Dedifferentiated amniotic fluid mesenchymal stem cell (primary cell): ENCODE data around the gene OSMR.

Experiments
- DNase-seq: peaks from one replicate; pipeline ENCODE4 v3.0.0-alpha.2; 2016; ENCODE audit errors: extremely low spot score

The OSMR gene

GRCh38 chr5:38871790-38872551 lies 26.2 kb downstream of the OSMR start:
- DNase-seq, result peak; percentile 93

GRCh38 chr5:38872826-38873225 lies 27.0 kb downstream of the OSMR start:
- no peak for DNase-seq

- no peak for DNase-seq
Measured at GRCh38 chr5:38874948-38875456, 29.2 kb downstream of the OSMR start.

GRCh38 chr5:38878391-38879077 lies 32.7 kb downstream of the OSMR start:
- no peak for DNase-seq

- DNase-seq, result no peak
Measured at GRCh38 chr5:38879078-38879460, 33.3 kb downstream of the OSMR start.

GRCh38 chr5:38883842-38884241 lies 38.0 kb downstream of the OSMR start:
- no peak for DNase-seq

GRCh38 chr5:38885208-38885607 lies 39.4 kb downstream of the OSMR start:
- DNase-seq, result no peak

- DNase-seq, result no peak
Measured at GRCh38 chr5:38888041-38888440, 42.2 kb downstream of the OSMR start.

GRCh38 chr5:38889424-38889823 lies 43.6 kb downstream of the OSMR start:
- DNase-seq, result no peak

GRCh38 chr5:38891563-38891962 lies 45.8 kb downstream of the OSMR start:
- DNase-seq, result no peak

GRCh38 chr5:38892363-38892762 lies 46.6 kb downstream of the OSMR start:
- no peak for DNase-seq

- no peak for DNase-seq
Measured at GRCh38 chr5:38896760-38897159, 50.9 kb downstream of the OSMR start.

GRCh38 chr5:38899936-38900335 lies 54.1 kb downstream of the OSMR start:
- DNase-seq, result no peak

GRCh38 chr5:38905516-38905915 lies 59.7 kb downstream of the OSMR start:
- no peak for DNase-seq

GRCh38 chr5:38906503-38906902 lies 60.7 kb downstream of the OSMR start:
- DNase-seq, result no peak

- no peak for DNase-seq
Measured at GRCh38 chr5:38911933-38912332, 66.1 kb downstream of the OSMR start.

- DNase-seq, result no peak
Measured at GRCh38 chr5:38913714-38914113, 67.9 kb downstream of the OSMR start.

GRCh38 chr5:38916802-38917201 lies 71.0 kb downstream of the OSMR start:
- DNase-seq, result no peak

- no peak for DNase-seq
Measured at GRCh38 chr5:38921174-38921573, 75.4 kb downstream of the OSMR start.

GRCh38 chr5:38922199-38922598 lies 76.4 kb downstream of the OSMR start:
- no peak for DNase-seq

- DNase-seq, result no peak
Measured at GRCh38 chr5:38923661-38924451, 78.0 kb downstream of the OSMR start.

- peak; percentile 65 for DNase-seq
Measured at GRCh38 chr5:38925154-38925925, 79.5 kb downstream of the OSMR start.
